HEK293T (cell line): ENCODE measurements around the gene CHAD.

Experiments
- CTCF ChIA-PET: fragments of 350-600 bp; formaldehyde crosslinking; extraction: SDS; loops from one replicate; lab custom pipeline; 2021; ENCODE audit warnings: antibody characterized with exemption, inconsistent platforms; lab: Yijun Ruan, JAX
- POLR2A ChIA-PET: fragments of 350-600 bp; formaldehyde crosslinking; extraction: SDS; loops from one replicate; lab custom pipeline; 2020; ENCODE audit warnings: antibody characterized with exemption, inconsistent platforms; lab: Yijun Ruan, JAX
- DNase-seq: peaks from one replicate; pipeline ENCODE4 v3.0.0; 2012; ENCODE audit warnings: mixed read lengths; ENCODE audit errors: extremely low spot score
- ARNT ChIP-seq: fragments of 450-650 bp; IDR thresholded peaks from 2 replicates; pipeline ENCODE4 v1.6.1; 2017; ENCODE audit warnings: mild to moderate bottlenecking
- BHLHE40 ChIP-seq: fragments of 450-650 bp; IDR thresholded peaks from 2 replicates; pipeline ENCODE4 v1.6.1; 2016; ENCODE audit warnings: mild to moderate bottlenecking, moderate library complexity, borderline replicate concordance
- CTBP1 ChIP-seq: fragments of 450-650 bp; IDR thresholded peaks from 2 replicates; pipeline ENCODE4 v1.6.1; 2016; ENCODE audit warnings: borderline replicate concordance
- ELF4 ChIP-seq: fragments of 450-650 bp; IDR thresholded peaks from 2 replicates; pipeline ENCODE4 v1.6.1; 2017; ENCODE audit warnings: antibody characterized with exemption
- FOXA1 ChIP-seq: fragments of 450-650 bp; IDR thresholded peaks from 2 replicates; pipeline ENCODE4 v1.6.1; 2016; ENCODE audit warnings: mild to moderate bottlenecking
- FOXK2 ChIP-seq: fragments of 450-650 bp; IDR thresholded peaks from 2 replicates; pipeline ENCODE4 v1.6.1; 2016; ENCODE audit warnings: mild to moderate bottlenecking
- FOXM1 ChIP-seq: fragments of 450-650 bp; IDR thresholded peaks from 2 replicates; pipeline ENCODE4 v1.6.1; 2017; ENCODE audit warnings: mild to moderate bottlenecking, borderline replicate concordance
- HDGF ChIP-seq: fragments of 450-650 bp; IDR thresholded peaks from 2 replicates; pipeline ENCODE4 v1.6.1; 2017; ENCODE audit warnings: antibody characterized with exemption, borderline replicate concordance
- L3MBTL2 ChIP-seq: fragments of 450-650 bp; conservative IDR thresholded peaks from 2 replicates; pipeline ENCODE4 v1.6.1; 2016; ENCODE audit warnings: mild to moderate bottlenecking
- LEF1 ChIP-seq: fragments of 450-650 bp; IDR thresholded peaks from 2 replicates; pipeline ENCODE4 v1.6.1; 2017; ENCODE audit warnings: mild to moderate bottlenecking, borderline replicate concordance
- NFRKB ChIP-seq: fragments of 450-650 bp; IDR thresholded peaks from 2 replicates; pipeline ENCODE4 v1.6.1; 2016; ENCODE audit warnings: mild to moderate bottlenecking, moderate library complexity
- PKNOX1 ChIP-seq: fragments of 450-650 bp; IDR thresholded peaks from 2 replicates; pipeline ENCODE4 v1.6.1; 2016
- SP1 ChIP-seq: fragments of 450-650 bp; IDR thresholded peaks from 2 replicates; pipeline ENCODE4 v1.6.1; 2017
- SUZ12 ChIP-seq: fragments of 450-650 bp; IDR thresholded peaks from 2 replicates; pipeline ENCODE4 v1.6.1; 2016; ENCODE audit warnings: mild to moderate bottlenecking
- TARDBP ChIP-seq: fragments of 450-650 bp; IDR thresholded peaks from 2 replicates; pipeline ENCODE4 v1.6.1; 2016
- ZNF384 ChIP-seq: fragments of 450-650 bp; IDR thresholded peaks from 2 replicates; pipeline ENCODE4 v1.6.1; 2016

The CHAD gene

GRCh38 chr17:50488880-50489279, 20.2 kb upstream of the CHAD start:
- POLR2A ChIA-PET: interaction anchor here (1.9 kb wide), 1 partner anchor 9 kb away, joined by 5 read pairs; no protein-coding TSS in a partner anchor
- DNase-seq: no peak
- TF ChIP-seq FOXA1: no peak
- no peak for TF ChIP-seq PKNOX1
- TF ChIP-seq ZNF384: no peak
- TF ChIP-seq L3MBTL2: no peak
- CTCF ChIA-PET: interaction anchor here (1.1 kb wide), 1 partner anchor 12 kb away, joined by 3 read pairs; no protein-coding TSS in a partner anchor

- no peak for TF ChIP-seq SP1
- no peak for TF ChIP-seq SUZ12
- no peak for TF ChIP-seq TARDBP
- no peak for TF ChIP-seq CTBP1
- TF ChIP-seq NFRKB: no peak
- TF ChIP-seq FOXK2: no peak
- TF ChIP-seq ARNT: no peak
- no peak for TF ChIP-seq FOXM1
- TF ChIP-seq LEF1: no peak
- TF ChIP-seq L3MBTL2: no peak
- no peak for TF ChIP-seq ELF4
- no peak for TF ChIP-seq HDGF
- no peak for TF ChIP-seq FOXA1
- TF ChIP-seq PKNOX1: no peak
- ChIA-PET POLR2A (interaction anchor here (0.9 to 1.9 kb wide), 2 partner anchors 8 to 61 kb away, joined by 3 to 5 read pairs; partner anchors contain the start of gene ACSF2), CTCF (interaction anchor here (0.6 to 0.7 kb wide), 2 partner anchors 8 to 18 kb away, joined by 3 read pairs; no protein-coding TSS in a partner anchor)
- no peak for DNase-seq
Observed at GRCh38 chr17:50487213-50488096, 18.8 kb upstream of the CHAD start.

- no peak for DNase-seq
- TF ChIP-seq HDGF (no peak), SP1 (no peak), ZNF384 (no peak), SUZ12 (no peak), BHLHE40 (no peak), ARNT (no peak), L3MBTL2 (no peak), PKNOX1 (no peak), ELF4 (no peak), CTBP1 (no peak), FOXM1 (no peak), FOXA1 (no peak), NFRKB (no peak), FOXK2 (no peak), LEF1 (no peak)
- ChIA-PET CTCF (interaction anchor here (1.0 to 1.2 kb wide), 7 partner anchors 11 to 211 kb away, joined by 3 to 5 read pairs (median 3); no protein-coding TSS in a partner anchor), POLR2A (interaction anchor here (1.2 to 1.4 kb wide), 2 partner anchors 9 to 57 kb away, joined by 3 to 5 read pairs; no protein-coding TSS in a partner anchor)
Observed at GRCh38 chr17:50484386-50485155, 15.9 kb upstream of the CHAD start.

- CTCF ChIA-PET: interaction anchor here (0.6 to 1.7 kb wide), 10 partner anchors 10 to 453 kb away, joined by 3 to 7 read pairs (median 4); no protein-coding TSS in a partner anchor
- POLR2A ChIA-PET: interaction anchor here (0.7 to 1.4 kb wide), 3 partner anchors 10 to 121 kb away, joined by 3 to 5 read pairs (median 3); no protein-coding TSS in a partner anchor
- no peak for DNase-seq
- TF ChIP-seq SUZ12 (no peak), ELF4 (no peak), ZNF384 (no peak), HDGF (no peak), ARNT (no peak), FOXM1 (no peak), BHLHE40 (no peak), FOXA1 (no peak), FOXK2 (no peak), SP1 (no peak), CTBP1 (no peak), TARDBP (no peak), NFRKB (no peak), L3MBTL2 (no peak), LEF1 (no peak), PKNOX1 (no peak)
Observed at GRCh38 chr17:50483266-50483665, 14.6 kb upstream of the CHAD start.
